ENCODE data around the gene TTC34.

TTC34 gene

DNA sequence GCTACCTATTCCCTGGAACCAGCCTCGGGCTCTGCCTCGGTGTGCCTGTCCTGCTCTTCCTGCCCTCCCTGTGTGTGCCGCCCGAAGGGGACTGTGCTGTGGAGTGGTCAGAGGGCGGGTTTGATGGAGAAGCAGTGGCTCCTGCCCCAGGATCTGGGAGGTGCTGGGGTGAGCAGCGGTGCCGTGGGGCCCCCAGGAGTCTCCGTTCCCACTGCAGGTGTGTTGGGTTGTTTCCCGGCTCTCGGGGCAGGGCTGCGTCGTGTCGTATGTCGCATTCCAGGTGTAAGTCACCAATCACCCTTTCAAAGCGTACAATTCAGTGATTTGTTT, 32.6 kb upstream of the TTC34 start:
- no peak overlapping the region for H3K4me3 ChIP-seq (ENCODE audit: low read depth, low read length)
- TF ChIP-seq, protein P1, sequence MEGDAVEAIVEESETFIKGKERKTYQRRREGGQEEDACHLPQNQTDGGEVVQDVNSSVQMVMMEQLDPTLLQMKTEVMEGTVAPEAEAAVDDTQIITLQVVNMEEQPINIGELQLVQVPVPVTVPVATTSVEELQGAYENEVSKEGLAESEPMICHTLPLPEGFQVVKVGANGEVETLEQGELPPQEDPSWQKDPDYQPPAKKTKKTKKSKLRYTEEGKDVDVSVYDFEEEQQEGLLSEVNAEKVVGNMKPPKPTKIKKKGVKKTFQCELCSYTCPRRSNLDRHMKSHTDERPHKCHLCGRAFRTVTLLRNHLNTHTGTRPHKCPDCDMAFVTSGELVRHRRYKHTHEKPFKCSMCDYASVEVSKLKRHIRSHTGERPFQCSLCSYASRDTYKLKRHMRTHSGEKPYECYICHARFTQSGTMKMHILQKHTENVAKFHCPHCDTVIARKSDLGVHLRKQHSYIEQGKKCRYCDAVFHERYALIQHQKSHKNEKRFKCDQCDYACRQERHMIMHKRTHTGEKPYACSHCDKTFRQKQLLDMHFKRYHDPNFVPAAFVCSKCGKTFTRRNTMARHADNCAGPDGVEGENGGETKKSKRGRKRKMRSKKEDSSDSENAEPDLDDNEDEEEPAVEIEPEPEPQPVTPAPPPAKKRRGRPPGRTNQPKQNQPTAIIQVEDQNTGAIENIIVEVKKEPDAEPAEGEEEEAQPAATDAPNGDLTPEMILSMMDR (IDR thresholded peaks at IDR 0.05; ENCODE audit: low read depth, low read length) = no peak

DNA sequence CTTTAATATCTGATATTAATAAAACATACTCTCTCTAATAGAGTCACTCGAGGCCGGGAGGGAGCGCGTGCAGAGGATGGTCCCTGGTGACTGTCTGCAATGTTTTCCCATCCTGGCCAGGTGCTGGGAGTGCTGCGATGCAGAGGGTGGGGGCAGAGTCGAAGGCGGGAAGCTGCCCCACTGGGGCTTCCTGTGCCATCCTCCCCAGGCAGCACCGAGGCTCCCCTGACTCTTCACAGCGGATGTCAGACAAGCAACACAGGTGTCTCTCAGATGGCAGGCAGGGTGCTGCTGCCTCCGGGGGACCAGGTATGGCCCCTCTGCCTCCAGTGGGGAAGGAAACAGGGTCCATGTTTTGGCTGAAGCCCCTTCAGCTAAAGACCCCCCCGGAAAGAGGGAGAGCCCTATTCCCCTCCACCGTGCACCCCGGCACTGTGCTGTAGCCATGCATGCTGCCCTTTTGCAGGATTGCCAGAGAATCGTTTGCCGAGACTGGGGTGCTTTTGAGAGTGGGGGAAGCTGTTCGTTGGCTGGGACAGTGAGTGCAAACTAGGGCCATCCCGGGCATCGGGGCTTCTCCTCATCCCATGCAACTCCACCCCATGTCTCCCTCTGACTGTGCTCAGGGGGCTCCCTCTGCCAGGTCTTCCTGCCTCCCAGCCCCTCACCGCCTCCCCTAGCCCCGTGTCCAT, 32.1 kb upstream of the TTC34 start:
- TF ChIP-seq, protein P1 (IDR thresholded peaks at IDR 0.05; ENCODE audit: low read depth, low read length) = no peak
- no peak overlapping the region for H3K4me3 ChIP-seq (ENCODE audit: low read depth, low read length)

DNA sequence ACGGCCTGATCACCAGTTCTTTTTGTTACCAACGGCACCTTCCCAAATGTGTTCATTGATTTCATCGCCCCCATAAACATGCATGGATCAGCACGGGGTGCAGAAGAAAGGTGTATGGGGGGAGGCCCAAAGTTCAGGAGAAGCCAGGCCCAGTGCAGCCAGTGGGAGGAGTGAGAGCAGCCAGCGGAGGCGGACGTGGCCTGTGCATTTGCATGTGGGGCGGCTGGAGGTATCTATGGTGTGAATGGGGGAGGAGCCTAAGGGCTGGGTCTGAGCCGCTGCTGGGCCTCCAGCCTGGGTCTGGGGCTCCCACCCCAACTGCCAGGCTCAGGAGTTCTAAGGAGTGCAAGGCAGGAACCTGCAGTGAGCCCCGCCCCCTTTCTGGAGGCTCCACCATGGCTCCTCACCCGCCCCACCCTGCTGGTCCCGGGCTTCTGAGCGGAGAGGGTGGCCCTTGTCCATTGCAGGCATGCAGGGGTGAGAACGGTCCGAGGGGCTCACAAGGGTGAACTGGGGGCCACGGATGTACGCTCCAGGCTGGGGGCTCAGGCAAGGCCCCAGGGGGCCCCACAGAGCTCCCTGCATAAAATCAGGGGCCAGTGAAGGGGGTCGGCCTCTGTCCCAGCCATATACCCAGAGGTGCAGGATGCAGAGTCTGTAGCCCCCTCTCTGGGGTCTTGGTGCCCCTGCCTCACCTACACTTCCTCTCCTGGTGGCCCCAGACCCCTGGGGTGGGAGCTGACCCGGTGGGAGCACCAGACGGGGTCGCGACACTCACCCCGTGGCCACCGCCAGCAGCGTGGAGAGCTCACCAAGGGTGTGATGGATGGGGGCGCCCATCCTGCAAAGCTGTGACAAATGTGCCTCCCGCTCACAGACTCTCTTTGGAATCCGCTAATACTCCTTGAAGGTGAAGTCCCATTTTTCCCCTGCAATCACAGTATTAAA, 31.3 kb upstream of the TTC34 start:
- TF ChIP-seq, protein P1 (IDR thresholded peaks at IDR 0.05; ENCODE audit: low read depth, low read length) = no peak
- no peak overlapping the region for H3K4me3 ChIP-seq (ENCODE audit: low read depth, low read length)

DNA sequence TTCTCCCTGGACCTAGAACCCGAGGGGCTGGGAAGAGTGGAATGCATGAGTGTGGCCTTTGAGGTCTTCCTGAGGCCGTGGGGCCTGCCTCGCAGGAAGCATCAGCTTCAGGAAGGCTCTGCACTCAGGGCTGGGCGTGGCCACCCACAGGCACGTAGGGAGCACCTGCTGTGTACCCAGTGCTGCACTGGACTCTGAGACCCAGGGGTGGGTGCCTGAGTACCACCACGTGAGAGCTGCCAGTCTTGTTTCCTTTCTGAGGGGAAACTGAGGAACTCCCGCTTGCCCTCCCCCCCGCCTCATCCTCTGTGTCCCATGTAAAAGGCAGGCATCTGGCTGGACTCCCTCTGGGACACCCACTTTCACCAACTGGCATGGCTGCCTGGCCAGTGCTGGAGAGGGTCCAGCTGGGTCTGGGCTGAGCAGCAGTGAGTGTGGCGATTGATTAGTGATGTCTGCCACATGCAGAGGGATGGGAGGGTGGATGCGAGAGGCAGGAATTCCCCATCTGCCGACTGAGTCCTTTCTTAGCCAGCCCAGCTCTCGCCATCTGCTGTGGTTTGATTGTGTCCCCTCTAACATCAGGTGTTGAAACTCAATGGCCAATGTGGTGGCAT, 30.2 kb upstream of the TTC34 start:
- H3K4me3 ChIP-seq (ENCODE audit: low read depth, low read length) = no peak overlapping the region
- TF ChIP-seq, protein P1 (IDR thresholded peaks at IDR 0.05; ENCODE audit: low read depth, low read length) = no peak

DNA sequence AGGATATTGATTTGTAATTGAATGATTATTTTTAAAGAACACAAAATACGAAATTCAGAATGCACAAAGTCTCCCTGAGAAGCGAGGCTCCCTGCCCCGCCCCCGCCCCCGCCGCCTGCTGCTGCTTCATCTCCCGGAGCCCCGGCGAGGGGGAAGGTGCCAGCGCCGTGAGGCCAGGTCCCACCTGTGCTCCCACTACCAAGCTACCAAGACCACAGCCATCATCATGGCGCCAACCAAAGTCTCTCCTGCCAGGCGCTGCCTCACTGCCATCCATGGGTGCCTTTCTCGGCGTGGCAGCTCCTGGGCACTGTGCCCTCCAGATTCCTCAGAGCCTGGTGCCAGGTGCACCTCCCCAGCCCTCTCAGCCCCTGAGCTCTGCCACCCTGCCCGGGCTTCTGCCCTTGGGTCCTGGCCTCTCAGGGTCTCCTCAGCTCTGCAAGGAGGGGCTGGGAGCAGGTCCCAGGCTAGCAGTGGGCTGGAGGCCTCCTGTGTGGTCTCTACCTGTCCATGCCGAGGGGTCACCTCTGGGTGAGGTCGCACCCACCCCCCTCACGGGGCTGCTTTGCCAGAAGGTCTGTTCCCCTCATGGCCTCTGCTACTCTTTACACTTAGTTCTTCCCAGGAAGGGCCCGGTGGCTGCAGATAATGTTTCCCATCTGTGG, 29.4 kb upstream of the TTC34 start:
- no peak overlapping the region for H3K4me3 ChIP-seq (ENCODE audit: low read depth, low read length)
- TF ChIP-seq, protein P1 (IDR thresholded peaks at IDR 0.05; ENCODE audit: low read depth, low read length) = no peak

DNA sequence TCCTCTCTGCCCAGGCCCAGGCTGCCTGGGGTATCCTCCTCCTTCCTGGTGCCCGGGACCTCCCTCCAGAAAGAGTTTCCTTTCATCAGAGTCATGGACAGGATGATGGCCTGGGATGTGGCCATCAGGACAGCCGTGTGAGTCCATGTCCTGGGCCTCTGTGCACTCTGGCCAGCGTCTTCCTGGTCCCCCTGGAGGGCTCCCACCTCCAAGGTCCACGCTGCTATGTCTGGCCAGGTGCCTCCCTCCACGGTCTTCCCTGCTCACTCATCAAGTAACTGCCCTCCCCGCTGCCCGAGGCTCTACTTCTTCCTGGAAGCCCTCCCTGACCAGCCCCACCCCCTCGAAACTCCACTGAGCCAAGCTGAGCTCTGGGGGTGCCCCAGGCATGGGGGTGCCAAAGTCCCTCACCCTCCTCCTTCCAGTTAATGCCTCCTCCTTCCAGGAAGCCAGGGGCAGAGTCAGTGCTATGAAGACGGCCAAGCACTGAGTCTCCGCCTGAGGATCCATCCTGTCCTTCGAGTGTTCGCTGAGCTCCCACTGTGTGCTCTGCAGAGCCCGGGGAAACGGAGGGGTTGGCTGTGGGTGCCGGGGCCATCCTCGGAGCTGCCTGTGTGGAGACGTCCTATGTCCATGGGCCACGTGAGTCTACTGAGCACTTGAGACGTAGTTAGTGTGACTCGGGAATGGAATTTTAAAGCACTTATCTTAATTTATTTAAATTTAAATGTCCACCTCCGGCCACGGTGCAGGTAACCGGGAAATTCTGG, 28.5 kb upstream of the TTC34 start:
- TF ChIP-seq, protein P1 (IDR thresholded peaks at IDR 0.05; ENCODE audit: low read depth, low read length) = no peak
- no peak overlapping the region for H3K4me3 ChIP-seq (ENCODE audit: low read depth, low read length)
